ENCODE data around the gene LYVE1.

- TF ChIP-seq EZH2 (IDR thresholded peaks at IDR 0.05; ENCODE audit: borderline replicate concordance, low read depth, low read length, poor library complexity, severe bottlenecking) (no peak), CTCF (conservative IDR thresholded peaks at IDR 0.05; ENCODE audit: low read depth, low read length) (no peak)
Observed at GRCh38 chr11:10568486-10568941, at the start of gene LYVE1.

Data from A673 (cell line).